HG02763 (cell line): ENCODE measurements around the gene SHISA6.

Experiments
- ATAC-seq: cut with Tn5 transposase; IDR thresholded peaks from one replicate; pipeline ENCODE4 v1.9.1; 2021; ENCODE audit warnings: mild to moderate bottlenecking, moderate library complexity; ENCODE audit not compliant: unreplicated experiment

The SHISA6 gene

GRCh38 chr17:11438673-11439072, 197.7 kb downstream of the SHISA6 start:
- no peak for ATAC-seq

GRCh38 chr17:11441004-11441403, 200.0 kb downstream of the SHISA6 start:
- ATAC-seq, result no peak

GRCh38 chr17:11446316-11446715, 205.3 kb downstream of the SHISA6 start:
- no peak for ATAC-seq

- no peak for ATAC-seq
These were observed 213.1 kb downstream of the SHISA6 start for GRCh38 chr17:11454096-11454495.

- no peak for ATAC-seq
These were observed 217.3 kb downstream of the SHISA6 start for GRCh38 chr17:11458279-11458678.

GRCh38 chr17:11459861-11460331, 218.9 kb downstream of the SHISA6 start:
- no peak for ATAC-seq

GRCh38 chr17:11461993-11462548, 221.1 kb downstream of the SHISA6 start:
- no peak for ATAC-seq

- no peak for ATAC-seq
These were observed 226.6 kb downstream of the SHISA6 start for GRCh38 chr17:11467639-11468038.

- no peak for ATAC-seq
These were observed 244.5 kb downstream of the SHISA6 start for GRCh38 chr17:11485336-11486100.

GRCh38 chr17:11486101-11486867, 245.3 kb downstream of the SHISA6 start:
- ATAC-seq, result no peak

- ATAC-seq, result no peak
These were observed 245.9 kb downstream of the SHISA6 start for GRCh38 chr17:11486868-11487310.

GRCh38 chr17:11487469-11487868, 246.5 kb downstream of the SHISA6 start:
- no peak for ATAC-seq

GRCh38 chr17:11488407-11488806, 247.4 kb downstream of the SHISA6 start:
- no peak for ATAC-seq

GRCh38 chr17:11490171-11490755, 249.2 kb downstream of the SHISA6 start:
- no peak for ATAC-seq

GRCh38 chr17:11492511-11492910, 251.5 kb downstream of the SHISA6 start:
- ATAC-seq, result no peak

- ATAC-seq, result no peak
These were observed 252.9 kb downstream of the SHISA6 start for GRCh38 chr17:11493936-11494335.

GRCh38 chr17:11495613-11496012, 254.6 kb downstream of the SHISA6 start:
- ATAC-seq, result no peak

- no peak for ATAC-seq
These were observed 258.9 kb downstream of the SHISA6 start for GRCh38 chr17:11499881-11500280.

GRCh38 chr17:11503308-11504035, 262.5 kb downstream of the SHISA6 start:
- ATAC-seq, result no peak

- ATAC-seq, result no peak
These were observed 265.6 kb downstream of the SHISA6 start for GRCh38 chr17:11506635-11507034.

- no peak for ATAC-seq
These were observed 270.7 kb downstream of the SHISA6 start for GRCh38 chr17:11511696-11512095.
